ENCODE measurements around the gene AMBRA1. TPM values are rescaled to one million over a fixed set of nuclear protein-coding genes. Genes with fewer than 3 reads are reported as not detected.
"Not testable (repeated sequence)": the region's sequence is repeated elsewhere in the genome, so short reads cannot be mapped to it uniquely, and the experiment has no call there.

Gene AMBRA1
- polyA plus RNA-seq, 1 donor, result 12.1 TPM

GRCh38 chr11:46612326-46612725 lies 18.5 kb upstream of the AMBRA1 start:
- no peak for DNase-seq (ENCODE audit: low read depth)

GRCh38 chr11:46611526-46612304 lies 17.9 kb upstream of the AMBRA1 start:
- no peak for DNase-seq (ENCODE audit: low read depth)

GRCh38 chr11:46609386-46609785 lies 15.6 kb upstream of the AMBRA1 start:
- DNase-seq (ENCODE audit: low read depth), result no peak

- no peak for DNase-seq (ENCODE audit: low read depth)
Observed at GRCh38 chr11:46607516-46607915, 13.7 kb upstream of the AMBRA1 start.

- DNase-seq (ENCODE audit: low read depth), result no peak
Observed at GRCh38 chr11:46604796-46605195, 11.0 kb upstream of the AMBRA1 start.

- DNase-seq (ENCODE audit: low read depth), result no peak
Observed at GRCh38 chr11:46603704-46604308, 10.0 kb upstream of the AMBRA1 start.

- DNase-seq (ENCODE audit: low read depth), result no peak
Observed at GRCh38 chr11:46601129-46601528, 7.3 kb upstream of the AMBRA1 start.

GRCh38 chr11:46600194-46600960 lies 6.6 kb upstream of the AMBRA1 start:
- DNase-seq (ENCODE audit: low read depth), result no peak

GRCh38 chr11:46599340-46600193 lies 5.7 kb upstream of the AMBRA1 start:
- no peak for DNase-seq (ENCODE audit: low read depth)

GRCh38 chr11:46597609-46598219 lies 3.9 kb upstream of the AMBRA1 start:
- DNase-seq (ENCODE audit: low read depth), result no peak

- DNase-seq (ENCODE audit: low read depth), result no peak
Observed at GRCh38 chr11:46597155-46597554, 3.3 kb upstream of the AMBRA1 start.

GRCh38 chr11:46594785-46595184 lies 962 bp upstream of the AMBRA1 start:
- DNase-seq (ENCODE audit: low read depth), result no peak

GRCh38 chr11:46594374-46594700 lies 514 bp upstream of the AMBRA1 start:
- DNase-seq (ENCODE audit: low read depth), result no peak

- no peak for DNase-seq (ENCODE audit: low read depth)
Observed at GRCh38 chr11:46590740-46591605, 2.9 kb downstream of the AMBRA1 start.

- DNase-seq (ENCODE audit: low read depth), result no peak
Observed at GRCh38 chr11:46588915-46589314, 4.9 kb downstream of the AMBRA1 start.

- DNase-seq (ENCODE audit: low read depth), result no peak
Observed at GRCh38 chr11:46588131-46588530, 5.7 kb downstream of the AMBRA1 start.

GRCh38 chr11:46583513-46583912 lies 10.3 kb downstream of the AMBRA1 start:
- DNase-seq (ENCODE audit: low read depth), result not testable (repeated sequence)

GRCh38 chr11:46582588-46582987 lies 11.2 kb downstream of the AMBRA1 start:
- DNase-seq (ENCODE audit: low read depth), result no peak

GRCh38 chr11:46577058-46577457 lies 16.8 kb downstream of the AMBRA1 start:
- no peak for DNase-seq (ENCODE audit: low read depth)

- DNase-seq (ENCODE audit: low read depth), result no peak
Observed at GRCh38 chr11:46574656-46575055, 19.2 kb downstream of the AMBRA1 start.
